ENCODE data around the gene CENPS. TPM values are rescaled to one million over a fixed set of nuclear protein-coding genes. Genes with fewer than 3 reads are reported as not detected.

The CENPS gene
- total RNA-seq, 2 donors from 2014 or later = 23.1 to 30.8 TPM

DNA sequence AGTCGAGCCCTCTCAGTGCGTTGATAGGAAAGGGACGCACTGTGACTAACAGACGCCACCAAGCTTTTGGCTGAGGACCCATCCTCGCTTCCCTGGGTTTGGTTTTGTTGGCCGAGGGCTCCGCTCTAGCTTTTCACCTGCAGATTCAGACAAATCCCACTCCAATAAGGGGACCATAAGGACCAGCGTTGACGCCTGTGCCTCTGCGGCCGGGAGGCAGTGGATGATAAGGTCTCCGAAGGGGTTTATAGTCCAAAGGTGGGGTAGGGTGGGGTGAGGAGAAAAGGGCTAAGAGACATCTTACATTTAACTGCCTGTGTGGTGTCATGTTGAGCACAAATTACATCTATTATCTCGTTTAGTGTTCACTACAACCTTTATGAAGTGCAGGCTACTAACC, 45.3 kb downstream of the CENPS start:
- peaks cover 4% of the 10 kb centered on the region for H3K36me3 ChIP-seq (ENCODE audit: control insufficient read depth, insufficient read depth, low read length)
- H3K4me1 ChIP-seq (ENCODE audit: control insufficient read depth, insufficient read depth, low read length) = peaks cover 6% of the 10 kb centered on the region
- no peak for DNase-seq
- Mint-ChIP-seq H3K27ac (peak overlapping the region; percentile 97), H3K4me1 (peaks cover 7% of the 10 kb centered on the region), H3K9me3 (no peaks in the 10 kb centered on the region), H3K27me3 (ENCODE audit: insufficient read depth) (no peaks in the 10 kb centered on the region), H3K4me3 (peak overlapping the region; percentile 94), H3K36me3 (ENCODE audit: low read depth) (peaks cover 3% of the 10 kb centered on the region)
- H3K4me3 ChIP-seq (ENCODE audit: low read length) = peak overlapping the region; percentile 95
- TF ChIP-seq, protein P1, sequence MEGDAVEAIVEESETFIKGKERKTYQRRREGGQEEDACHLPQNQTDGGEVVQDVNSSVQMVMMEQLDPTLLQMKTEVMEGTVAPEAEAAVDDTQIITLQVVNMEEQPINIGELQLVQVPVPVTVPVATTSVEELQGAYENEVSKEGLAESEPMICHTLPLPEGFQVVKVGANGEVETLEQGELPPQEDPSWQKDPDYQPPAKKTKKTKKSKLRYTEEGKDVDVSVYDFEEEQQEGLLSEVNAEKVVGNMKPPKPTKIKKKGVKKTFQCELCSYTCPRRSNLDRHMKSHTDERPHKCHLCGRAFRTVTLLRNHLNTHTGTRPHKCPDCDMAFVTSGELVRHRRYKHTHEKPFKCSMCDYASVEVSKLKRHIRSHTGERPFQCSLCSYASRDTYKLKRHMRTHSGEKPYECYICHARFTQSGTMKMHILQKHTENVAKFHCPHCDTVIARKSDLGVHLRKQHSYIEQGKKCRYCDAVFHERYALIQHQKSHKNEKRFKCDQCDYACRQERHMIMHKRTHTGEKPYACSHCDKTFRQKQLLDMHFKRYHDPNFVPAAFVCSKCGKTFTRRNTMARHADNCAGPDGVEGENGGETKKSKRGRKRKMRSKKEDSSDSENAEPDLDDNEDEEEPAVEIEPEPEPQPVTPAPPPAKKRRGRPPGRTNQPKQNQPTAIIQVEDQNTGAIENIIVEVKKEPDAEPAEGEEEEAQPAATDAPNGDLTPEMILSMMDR (conservative IDR thresholded peaks at IDR 0.05) = no peak
- no peaks in the 10 kb centered on the region for H3K9me3 ChIP-seq (ENCODE audit: control insufficient read depth, low read length)
- H3K27ac ChIP-seq (ENCODE audit: low read depth, low read length) = no peak overlapping the region
- H3K9ac ChIP-seq (ENCODE audit: extremely low read depth, low read length, poor library complexity, severe bottlenecking) = peak overlapping the region; percentile 66
- WGBS, 2 experiments (ENCODE audit: insufficient coverage in 1 of 2, insufficient read length in 1 of 2) = 0 to 3% methylated on average over 5 to 13 of the region's 13 CpGs
- no peaks in the 10 kb centered on the region for H3K27me3 ChIP-seq (ENCODE audit: control insufficient read depth, insufficient read depth, low read length, poor library complexity, severe bottlenecking)

DNA sequence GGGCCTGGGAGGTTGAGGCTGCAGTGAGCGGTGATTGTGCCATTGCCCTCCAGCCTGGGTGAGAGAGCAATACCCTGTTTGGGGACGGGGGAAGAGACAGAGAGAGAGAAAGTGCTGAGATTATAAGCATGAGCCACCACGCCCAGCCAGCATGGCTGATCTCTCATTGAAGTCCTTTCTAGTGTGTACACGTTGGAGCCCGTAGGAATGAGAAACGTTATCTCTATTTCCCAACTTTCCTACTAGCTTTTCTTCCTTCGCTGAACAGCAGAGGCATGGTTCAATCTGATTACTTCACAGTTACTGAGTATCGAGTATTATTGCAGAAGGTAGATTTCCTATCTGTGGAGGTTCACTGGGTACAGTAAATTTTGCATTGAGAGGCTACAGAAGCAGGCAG, 49.1 kb downstream of the CENPS start:
- DNase-seq = no peak
- Mint-ChIP-seq H3K36me3 (ENCODE audit: low read depth) (peaks cover 4% of the 10 kb centered on the region), H3K9me3 (no peaks in the 10 kb centered on the region), H3K27ac (no peak overlapping the region), H3K4me3 (no peak overlapping the region), H3K4me1 (peaks cover 7% of the 10 kb centered on the region), H3K27me3 (ENCODE audit: insufficient read depth) (no peaks in the 10 kb centered on the region)
- Histone ChIP-seq H3K9ac (ENCODE audit: extremely low read depth, low read length, poor library complexity, severe bottlenecking) (no peak overlapping the region), H3K4me1 (ENCODE audit: control insufficient read depth, insufficient read depth, low read length) (peaks cover 6% of the 10 kb centered on the region), H3K36me3 (ENCODE audit: control insufficient read depth, insufficient read depth, low read length) (peaks cover 7% of the 10 kb centered on the region), H3K27me3 (ENCODE audit: control insufficient read depth, insufficient read depth, low read length, poor library complexity, severe bottlenecking) (no peaks in the 10 kb centered on the region), H3K27ac (ENCODE audit: low read depth, low read length) (no peak overlapping the region), H3K9me3 (ENCODE audit: control insufficient read depth, low read length) (no peaks in the 10 kb centered on the region), H3K4me3 (ENCODE audit: low read length) (no peak overlapping the region)
- TF ChIP-seq, protein P1 (conservative IDR thresholded peaks at IDR 0.05) = no peak
- 84 to 85% methylated on average over 8 of the region's 8 CpGs for WGBS, 2 experiments (ENCODE audit: insufficient coverage in 1 of 2, insufficient read length in 1 of 2)

DNA sequence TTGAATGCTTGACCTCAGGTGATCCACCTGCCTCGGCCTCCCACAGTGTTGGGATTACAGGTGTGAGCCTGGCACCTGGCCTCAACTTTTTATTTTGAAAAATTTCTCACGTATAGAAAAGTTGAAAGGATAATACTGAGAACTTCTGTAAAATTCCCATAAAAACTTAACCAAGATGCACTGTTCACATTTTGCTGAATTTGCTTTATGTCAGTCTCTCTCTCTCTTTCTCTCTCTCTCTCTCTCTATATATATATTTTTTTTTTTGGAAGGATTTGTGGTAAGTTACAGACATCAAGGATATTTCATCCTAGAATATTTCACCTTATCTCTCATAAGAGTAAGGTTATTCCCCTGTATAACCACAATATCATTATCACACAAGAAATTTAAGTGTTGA, 50.4 kb downstream of the CENPS start:
- Mint-ChIP-seq H3K4me1 (peaks cover 7% of the 10 kb centered on the region), H3K9me3 (no peaks in the 10 kb centered on the region), H3K4me3 (no peak overlapping the region), H3K27me3 (ENCODE audit: insufficient read depth) (no peaks in the 10 kb centered on the region), H3K27ac (no peak overlapping the region), H3K36me3 (ENCODE audit: low read depth) (peaks cover 10% of the 10 kb centered on the region)
- Histone ChIP-seq H3K27ac (ENCODE audit: low read depth, low read length) (no peak overlapping the region), H3K27me3 (ENCODE audit: control insufficient read depth, insufficient read depth, low read length, poor library complexity, severe bottlenecking) (no peaks in the 10 kb centered on the region), H3K9ac (ENCODE audit: extremely low read depth, low read length, poor library complexity, severe bottlenecking) (no peak overlapping the region), H3K4me1 (ENCODE audit: control insufficient read depth, insufficient read depth, low read length) (peaks cover 6% of the 10 kb centered on the region), H3K4me3 (ENCODE audit: low read length) (no peak overlapping the region), H3K9me3 (ENCODE audit: control insufficient read depth, low read length) (no peaks in the 10 kb centered on the region), H3K36me3 (ENCODE audit: control insufficient read depth, insufficient read depth, low read length) (peaks cover 7% of the 10 kb centered on the region)
- no peak for DNase-seq
- WGBS, 2 experiments (ENCODE audit: insufficient coverage in 1 of 2, insufficient read length in 1 of 2) = 99% methylated on average over 2 of the region's 2 CpGs; no CpG with 5 or more reads in 1 of the 2 experiments
- TF ChIP-seq, protein P1 (conservative IDR thresholded peaks at IDR 0.05) = no peak
